OCI-LY1 (cell line): ENCODE data around the gene ELL.

Experiments
- H2AFZ ChIP-seq: fragments of 200-600 bp; sonication (generic), shearing (Covaris generic); 2 replicates; pipeline ENCODE4 v1.6.0; 2014; ENCODE audit warnings: antibody characterized with exemption, mild to moderate bottlenecking, low read length
- H3F3A ChIP-seq: fragments of 200-600 bp; sonication (generic), shearing (Covaris generic); 2 replicates; pipeline ENCODE4 v1.6.0; 2014; ENCODE audit warnings: mild to moderate bottlenecking, antibody characterized with exemption, low read length, moderate library complexity; ENCODE audit not compliant: insufficient read depth
- H3K27ac ChIP-seq: fragments of 200-600 bp; sonication (generic); 2 replicates; pipeline ENCODE4 v1.5.1; 2014; ENCODE audit warnings: low read length, mixed run types, mild to moderate bottlenecking, low read depth; ENCODE audit not compliant: poor library complexity, severe bottlenecking
- H3K27me3 ChIP-seq: fragments of 200-600 bp; sonication (generic); 2 replicates; pipeline ENCODE4 v1.6.0; 2014; ENCODE audit warnings: antibody characterized with exemption, mild to moderate bottlenecking, low read length, moderate library complexity; ENCODE audit not compliant: insufficient read depth
- H3K36me3 ChIP-seq: fragments of 200-600 bp; sonication (generic); 2 replicates; pipeline ENCODE4 v1.6.1; 2014; ENCODE audit warnings: mild to moderate bottlenecking, antibody characterized with exemption, low read length, moderate library complexity, mixed read lengths; ENCODE audit not compliant: insufficient read depth
- H3K4me1 ChIP-seq: fragments of 200-600 bp; sonication (generic); 2 replicates; pipeline ENCODE4 v1.5.1; 2014; ENCODE audit warnings: mild to moderate bottlenecking, low read length, moderate library complexity; ENCODE audit not compliant: insufficient read depth, severe bottlenecking
- H3K4me2 ChIP-seq: fragments of 200-600 bp; sonication (generic), shearing (Covaris generic); 2 replicates; pipeline ENCODE4 v1.6.1; 2014; ENCODE audit warnings: low read length
- H3K4me3 ChIP-seq: fragments of 200-600 bp; sonication (generic); 2 replicates; pipeline ENCODE4 v1.5.1; 2014; ENCODE audit warnings: low read length, low read depth, mild to moderate bottlenecking, mixed read lengths; ENCODE audit not compliant: poor library complexity, severe bottlenecking
- H3K79me2 ChIP-seq: fragments of 200-600 bp; shearing (Covaris generic); 2 replicates; pipeline ENCODE4 v1.6.1; 2016; ENCODE audit warnings: mixed run types, low read length, mixed read lengths; ENCODE audit not compliant: insufficient read depth
- H3K9ac ChIP-seq: fragments of 200-600 bp; sonication (generic), shearing (Covaris generic); 2 replicates; pipeline ENCODE4 v1.6.1; 2014; ENCODE audit warnings: mild to moderate bottlenecking, low read length, mixed read lengths
- H3K9me2 ChIP-seq: fragments of 200-600 bp; sonication (generic), shearing (Covaris generic); 2 replicates; pipeline ENCODE4 v1.6.1; 2014; ENCODE audit warnings: low read depth, mild to moderate bottlenecking, low read length, mixed read lengths
- H3K9me3 ChIP-seq: fragments of 200-600 bp; shearing (Covaris generic); 2 replicates; pipeline ENCODE4 v1.6.1; 2014; ENCODE audit warnings: low read length, mixed read lengths
- H4K20me1 ChIP-seq: fragments of 200-600 bp; sonication (generic), shearing (Covaris generic); 2 replicates; pipeline ENCODE4 v1.6.0; 2016; ENCODE audit warnings: mild to moderate bottlenecking, low read length; ENCODE audit not compliant: insufficient read depth
- CTCF ChIP-seq: fragments of 200-600 bp; sonication (generic), shearing (Covaris generic); IDR thresholded peaks from 2 replicates; pipeline ENCODE4 v1.5.1; 2017; ENCODE audit warnings: mild to moderate bottlenecking, antibody characterized with exemption, low read length, moderate library complexity, mixed read lengths
- EZH2 ChIP-seq: fragments of 200-600 bp; sonication (generic), shearing (Covaris generic); IDR thresholded peaks from 2 replicates; pipeline ENCODE4 v1.8.0; 2017; ENCODE audit warnings: borderline replicate concordance, mixed run types, mild to moderate bottlenecking, antibody characterized with exemption, low read length, moderate library complexity, mixed read lengths

The ELL gene

GRCh38 chr19:18487576-18488402 is 34.1 kb downstream of the ELL start:
- H3K4me2 ChIP-seq, result no peak overlapping the region
- H3K9me3 ChIP-seq, result no peaks in the 10 kb centered on the region
- TF ChIP-seq EZH2 (no peak), CTCF (no peak)
- no peak overlapping the region for H3K4me3 ChIP-seq
- no peaks in the 10 kb centered on the region for H3K79me2 ChIP-seq
- H3K9ac ChIP-seq, result no peak overlapping the region
- no peaks in the 10 kb centered on the region for H3K9me2 ChIP-seq
- no peak overlapping the region for H2AFZ ChIP-seq
- H4K20me1 ChIP-seq, result no peaks in the 10 kb centered on the region
- H3K4me1 ChIP-seq, result peaks cover 5% of the 10 kb centered on the region
- no peaks in the 10 kb centered on the region for H3K27me3 ChIP-seq
- H3F3A ChIP-seq, result no peaks in the 10 kb centered on the region
- no peaks in the 10 kb centered on the region for H3K36me3 ChIP-seq
- H3K27ac ChIP-seq, result no peak overlapping the region

- Histone ChIP-seq H3K27me3 (no peaks in the 10 kb centered on the region), H3K27ac (no peak overlapping the region), H4K20me1 (no peaks in the 10 kb centered on the region), H3K9me2 (no peaks in the 10 kb centered on the region), H3K4me3 (no peak overlapping the region), H2AFZ (no peak overlapping the region), H3K9me3 (no peaks in the 10 kb centered on the region), H3K9ac (no peak overlapping the region), H3K36me3 (no peaks in the 10 kb centered on the region), H3F3A (no peaks in the 10 kb centered on the region), H3K4me2 (no peak overlapping the region), H3K4me1 (peaks cover 5% of the 10 kb centered on the region), H3K79me2 (no peaks in the 10 kb centered on the region)
- no peak for TF ChIP-seq CTCF
- TF ChIP-seq EZH2, result no peak
Observed at GRCh38 chr19:18486746-18487145, 35.1 kb downstream of the ELL start.

GRCh38 chr19:18484992-18485391 is 36.9 kb downstream of the ELL start:
- no peak overlapping the region for H2AFZ ChIP-seq
- H3K9ac ChIP-seq, result no peak overlapping the region
- H3K4me3 ChIP-seq, result no peak overlapping the region
- H3K4me1 ChIP-seq, result peaks cover 8% of the 10 kb centered on the region
- no peaks in the 10 kb centered on the region for H3K79me2 ChIP-seq
- no peaks in the 10 kb centered on the region for H3K9me2 ChIP-seq
- no peaks in the 10 kb centered on the region for H3K36me3 ChIP-seq
- no peak overlapping the region for H3K27ac ChIP-seq
- H3K4me2 ChIP-seq, result no peak overlapping the region
- H3F3A ChIP-seq, result no peaks in the 10 kb centered on the region
- no peaks in the 10 kb centered on the region for H3K9me3 ChIP-seq
- H3K27me3 ChIP-seq, result no peaks in the 10 kb centered on the region
- no peaks in the 10 kb centered on the region for H4K20me1 ChIP-seq
- TF ChIP-seq CTCF (no peak; the same call in 1 of the 2 replicates), EZH2 (no peak)
